Tibial artery (tissue), 4 donors: ENCODE measurements around the gene TEKT5.
"Not testable (repeated sequence)": the region's sequence is repeated elsewhere in the genome, so short reads cannot be mapped to it uniquely, and the experiment has no call there.

Source experiments
- DNase-seq, 2 donors: peaks; one replicate each; pipeline ENCODE4 v3.0.0-alpha.2; 2019
- H3K27ac ChIP-seq, 2 donors: fragments of 200-600 bp; sonication (generic) in 1 of 2; 1 replicate in 1 of 2; 2 replicates in 1 of 2; pipeline ENCODE4 v1.5.1; 2018 to 2019; ENCODE audit warnings: mild to moderate bottlenecking in 1 of 2
- H3K27me3 ChIP-seq, 2 donors: fragments of 200-600 bp; sonication (generic) in 1 of 2; one replicate each; pipeline versions ENCODE4 v1.5.1 to v1.6.0; 2016 to 2019
- H3K36me3 ChIP-seq, 3 donors: fragments of 200-600 bp; sonication (generic) in 2 of 3; one replicate each; pipeline ENCODE4 v1.5.1; 2016 to 2019; ENCODE audit warnings: mild to moderate bottlenecking in 2 of 3
- H3K4me1 ChIP-seq, 4 donors: fragments of 200-600 bp; sonication (generic) in 2 of 4; 1 replicate in 3 of 4; 2 replicates in 1 of 4; pipeline ENCODE4 v1.5.1; 2016 to 2019
- H3K4me3 ChIP-seq, 2 donors: fragments of 200-600 bp; sonication (generic) in 1 of 2; 1 replicate in 1 of 2; 2 replicates in 1 of 2; pipeline ENCODE4 v1.5.1; 2018 to 2019; ENCODE audit warnings: mild to moderate bottlenecking in 2 of 2
- H3K9me3 ChIP-seq, 3 donors: fragments of 200-600 bp; sonication (generic) in 1 of 3; one replicate each; pipeline ENCODE4 v1.5.1; 2016 to 2019
- intact Hi-C: fragments of 100-400 bp; cut with DNase I; formaldehyde crosslinking; loops from one replicate; pipeline ENCODE4 v1.15.0; 2023; ENCODE audit warnings: low total_unique reads
- TF ChIP-seq, protein P1 (sequence below), 2 experiments: fragments of 200-600 bp in 1 of 2; fragments of 450-650 bp in 1 of 2; IDR thresholded peaks; one replicate each; pipeline ENCODE4 v1.5.1; 2017 to 2019; ENCODE audit warnings: antibody characterized with exemption in 2 of 2, mild to moderate bottlenecking in 1 of 2, moderate library complexity in 1 of 2

Gene TEKT5

DNA sequence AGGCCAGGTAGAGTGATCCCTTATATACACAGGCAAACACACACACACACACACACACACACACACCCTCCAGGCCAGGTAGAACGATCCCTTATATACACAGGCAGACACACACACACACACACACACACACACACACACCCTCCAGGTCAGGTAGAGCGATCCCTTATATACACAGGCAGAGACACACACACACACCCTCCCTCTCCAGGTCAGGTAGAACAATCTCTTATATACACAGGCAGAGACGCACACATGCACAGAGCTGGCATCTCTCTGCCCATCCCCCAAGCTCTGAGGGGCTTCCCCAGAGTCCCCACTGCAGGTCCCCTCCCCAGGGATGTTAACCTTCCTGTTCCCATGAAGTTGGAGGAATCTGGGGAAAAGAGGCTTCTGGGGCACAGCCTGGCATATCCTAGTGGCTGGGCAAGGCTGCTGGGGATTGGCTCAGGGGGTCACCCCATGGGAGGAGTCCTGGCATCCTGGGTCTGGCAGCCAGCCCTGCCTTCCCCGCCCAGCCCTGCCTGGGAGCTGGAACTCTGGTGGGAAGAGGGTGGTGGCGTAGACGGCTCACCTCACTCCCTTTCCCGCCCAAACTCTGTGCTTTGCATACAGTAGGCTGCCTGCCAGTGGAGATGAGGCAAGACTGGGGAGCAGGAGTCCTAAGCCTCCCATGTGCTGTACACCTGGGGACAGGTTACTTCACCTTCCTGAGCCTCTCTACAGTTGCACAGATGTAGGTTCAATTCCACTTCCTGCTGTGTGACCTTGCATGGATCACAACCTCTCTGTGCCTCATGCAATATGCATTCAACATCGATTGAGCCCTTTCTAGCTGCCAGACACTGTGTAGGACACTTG lies 41.8 kb downstream of the TEKT5 start:
- no peak for DNase-seq
- TF ChIP-seq, protein P1, sequence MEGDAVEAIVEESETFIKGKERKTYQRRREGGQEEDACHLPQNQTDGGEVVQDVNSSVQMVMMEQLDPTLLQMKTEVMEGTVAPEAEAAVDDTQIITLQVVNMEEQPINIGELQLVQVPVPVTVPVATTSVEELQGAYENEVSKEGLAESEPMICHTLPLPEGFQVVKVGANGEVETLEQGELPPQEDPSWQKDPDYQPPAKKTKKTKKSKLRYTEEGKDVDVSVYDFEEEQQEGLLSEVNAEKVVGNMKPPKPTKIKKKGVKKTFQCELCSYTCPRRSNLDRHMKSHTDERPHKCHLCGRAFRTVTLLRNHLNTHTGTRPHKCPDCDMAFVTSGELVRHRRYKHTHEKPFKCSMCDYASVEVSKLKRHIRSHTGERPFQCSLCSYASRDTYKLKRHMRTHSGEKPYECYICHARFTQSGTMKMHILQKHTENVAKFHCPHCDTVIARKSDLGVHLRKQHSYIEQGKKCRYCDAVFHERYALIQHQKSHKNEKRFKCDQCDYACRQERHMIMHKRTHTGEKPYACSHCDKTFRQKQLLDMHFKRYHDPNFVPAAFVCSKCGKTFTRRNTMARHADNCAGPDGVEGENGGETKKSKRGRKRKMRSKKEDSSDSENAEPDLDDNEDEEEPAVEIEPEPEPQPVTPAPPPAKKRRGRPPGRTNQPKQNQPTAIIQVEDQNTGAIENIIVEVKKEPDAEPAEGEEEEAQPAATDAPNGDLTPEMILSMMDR (IDR thresholded peaks at IDR 0.05) = no peak
- no peaks in the 10 kb centered on the region for H3K9me3 ChIP-seq
- intact Hi-C loops = no loop called here
- peaks cover 0 to 8% (median 0%) of the 10 kb centered on the region in 4 donors for H3K4me1 ChIP-seq
- no peak overlapping the region for H3K4me3 ChIP-seq
- H3K27me3 ChIP-seq = peaks cover 0 to 8% of the 10 kb centered on the region in 2 donors
- H3K36me3 ChIP-seq = no peaks in the 10 kb centered on the region
- no peak overlapping the region for H3K27ac ChIP-seq

DNA sequence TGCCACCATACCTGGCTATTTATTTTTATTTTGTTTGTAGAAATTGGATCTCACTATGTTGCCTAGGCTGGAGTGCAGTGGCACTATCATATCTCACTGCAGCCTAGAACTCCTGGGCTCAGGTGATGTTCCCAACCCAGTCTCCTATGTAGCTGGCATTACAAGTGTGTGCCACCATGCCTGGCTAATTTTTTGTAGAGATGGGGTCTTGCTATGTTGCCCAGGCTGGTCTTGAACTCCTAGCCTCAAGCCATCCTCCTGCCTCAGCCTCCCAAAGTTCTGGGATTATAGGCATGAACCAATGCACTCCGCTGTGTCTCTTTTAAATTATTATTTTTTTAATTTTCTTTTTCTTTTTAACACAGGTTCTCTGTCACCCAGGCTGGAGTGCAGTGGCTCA lies 45.6 kb downstream of the TEKT5 start:
- H3K36me3 ChIP-seq, intact Hi-C loops, H3K4me3 ChIP-seq, H3K9me3 ChIP-seq, H3K27me3 ChIP-seq, DNase-seq, H3K27ac ChIP-seq, H3K4me1 ChIP-seq: not testable (repeated sequence)

DNA sequence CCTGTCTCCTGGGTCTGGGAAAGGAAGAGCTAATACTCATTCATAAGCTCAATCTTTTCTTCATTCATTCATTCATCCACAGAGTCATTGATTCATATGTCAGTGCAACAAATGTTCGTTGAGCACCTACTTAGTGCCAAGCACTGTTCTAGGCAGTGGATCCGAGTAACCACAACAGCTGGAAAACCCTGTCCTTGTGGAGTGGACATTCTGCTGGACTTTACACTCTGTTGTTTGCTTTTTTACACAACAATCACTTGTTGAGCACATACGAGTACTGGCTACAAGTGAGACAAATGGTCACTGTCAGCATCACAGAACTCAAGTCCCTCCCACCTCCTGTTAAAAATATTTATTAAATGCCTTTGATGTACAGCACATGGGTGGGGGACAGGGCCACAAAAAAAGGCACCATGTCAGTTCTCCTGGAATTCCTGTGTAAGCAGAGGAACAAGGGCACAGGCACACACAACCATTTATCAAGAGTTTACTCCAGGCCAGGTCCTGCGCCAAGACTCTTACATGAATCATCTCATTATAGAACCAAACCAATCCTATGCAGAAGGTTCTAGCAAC lies 46.9 kb downstream of the TEKT5 start:
- intact Hi-C loops = no loop called here
- TF ChIP-seq, protein P1 (IDR thresholded peaks at IDR 0.05) = no peak
- Histone ChIP-seq H3K27ac (no peak overlapping the region), H3K4me1 (peaks cover 0 to 1% (median 0%) of the 10 kb centered on the region in 4 donors), H3K9me3 (no peaks in the 10 kb centered on the region), H3K27me3 (peaks cover 0 to under 1% of the 10 kb centered on the region in 2 donors), H3K4me3 (no peak overlapping the region), H3K36me3 (no peaks in the 10 kb centered on the region)
- no peak for DNase-seq

DNA sequence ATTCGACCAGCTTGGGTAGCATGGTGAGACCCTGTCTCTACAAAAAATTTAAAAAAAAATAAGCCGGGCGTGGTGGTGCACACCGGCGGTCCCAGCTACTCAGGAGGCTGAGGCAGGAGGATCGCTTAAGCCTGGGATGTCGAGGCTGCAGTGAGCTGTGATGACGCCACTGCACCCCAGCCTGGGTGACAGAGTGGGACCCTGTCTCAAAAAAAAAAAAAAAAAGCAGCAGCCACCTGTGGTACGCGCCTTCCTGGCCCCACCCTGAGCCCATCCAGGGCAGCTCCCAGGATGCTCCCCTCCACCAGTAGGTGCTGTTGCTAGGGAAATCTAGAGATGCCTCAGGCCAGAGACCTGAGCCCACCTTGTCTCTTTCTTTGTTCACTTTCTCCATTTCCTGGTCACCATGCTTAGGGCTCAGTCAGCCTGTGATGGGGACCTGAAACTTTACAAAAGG lies 47.4 kb downstream of the TEKT5 start:
- no peaks in the 10 kb centered on the region for H3K36me3 ChIP-seq
- H3K27ac ChIP-seq = no peak overlapping the region
- H3K27me3 ChIP-seq = no peaks in the 10 kb centered on the region
- DNase-seq = no peak
- no peaks in the 10 kb centered on the region for H3K4me1 ChIP-seq
- H3K9me3 ChIP-seq = no peaks in the 10 kb centered on the region
- no peak overlapping the region for H3K4me3 ChIP-seq
- TF ChIP-seq, protein P1 (IDR thresholded peaks at IDR 0.05) = no peak
- intact Hi-C loops = no loop called here

DNA sequence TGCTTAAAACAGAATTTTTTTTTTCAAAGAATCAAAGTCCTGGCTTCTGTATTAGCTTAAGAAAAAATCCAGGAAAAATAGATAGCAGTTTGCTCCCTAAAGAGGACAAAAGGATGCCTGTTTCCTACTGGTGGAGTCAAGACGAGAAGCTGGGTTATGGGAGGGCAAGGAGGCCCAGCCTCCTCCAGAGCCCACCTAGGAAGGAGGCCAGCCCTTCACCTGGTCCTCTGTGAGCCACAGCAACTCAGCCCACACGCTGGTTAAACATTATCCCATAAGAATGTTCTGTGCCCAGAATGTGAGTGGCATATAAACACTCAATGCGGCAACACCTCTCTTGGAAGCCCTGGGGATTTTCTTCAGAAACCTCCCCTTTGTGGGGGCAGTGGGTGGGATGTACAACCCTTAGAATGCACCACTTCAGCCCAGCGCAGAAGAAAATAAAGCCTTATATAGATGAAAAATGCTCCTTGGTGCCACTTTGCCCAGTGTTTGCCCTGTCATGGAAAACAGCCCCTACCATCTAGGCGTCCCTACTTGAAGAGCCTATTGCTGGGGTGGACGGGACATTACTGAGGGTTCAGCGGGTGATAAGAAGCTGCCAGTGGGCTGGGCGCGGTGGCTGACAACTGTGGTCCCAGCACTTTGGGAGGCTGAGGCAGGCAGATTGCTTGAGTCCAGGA lies 48.0 kb downstream of the TEKT5 start:
- Histone ChIP-seq H3K27ac (no peak overlapping the region), H3K4me1 (no peaks in the 10 kb centered on the region), H3K9me3 (no peaks in the 10 kb centered on the region), H3K36me3 (no peaks in the 10 kb centered on the region), H3K4me3 (no peak overlapping the region), H3K27me3 (no peaks in the 10 kb centered on the region)
- no peak for DNase-seq
- intact Hi-C loops = no loop called here
- TF ChIP-seq, protein P1 (IDR thresholded peaks at IDR 0.05) = no peak

DNA sequence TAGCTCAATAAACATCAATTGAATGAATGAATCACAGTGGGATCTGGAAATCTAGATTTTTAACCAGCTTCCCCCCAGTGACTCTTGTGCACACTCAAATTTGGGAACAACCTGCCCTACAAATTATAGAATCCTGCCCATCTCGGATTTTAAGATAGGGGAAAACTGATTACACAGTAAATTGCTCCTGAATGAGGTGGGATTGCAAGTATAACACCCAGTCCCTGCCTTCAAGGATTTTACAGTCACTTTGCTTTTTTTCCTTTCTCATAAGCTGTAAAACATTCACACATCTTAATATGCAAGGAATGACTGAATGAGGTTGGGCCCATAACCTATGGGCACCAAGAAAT lies 48.5 kb downstream of the TEKT5 start:
- TF ChIP-seq, protein P1 (IDR thresholded peaks at IDR 0.05) = no peak
- Histone ChIP-seq H3K4me3 (no peak overlapping the region), H3K9me3 (no peaks in the 10 kb centered on the region), H3K36me3 (no peaks in the 10 kb centered on the region), H3K27me3 (no peaks in the 10 kb centered on the region), H3K4me1 (no peaks in the 10 kb centered on the region), H3K27ac (no peak overlapping the region)
- no peak for DNase-seq
- intact Hi-C loops = no loop called here
